K562 (cell line): ENCODE results near the gene OSBPL3. TPM values are rescaled to one million over a fixed set of nuclear protein-coding genes. Genes with fewer than 3 reads are reported as not detected.
A peak's percentile ranks its signal among the peaks of the same experiment; 100 is the strongest.

Experiments used
- ATF6 ChIP-seq: sonication (generic); formaldehyde crosslinking; IDR thresholded peaks from 2 replicates; pipeline ENCODE4 v1.4.0; 2020; ENCODE audit warnings: mild to moderate bottlenecking, missing genetic modification reagents
- MAZ ChIP-seq, 2 experiments: fragments of 450-650 bp in 1 of 2; sonication (generic) in 1 of 2; formaldehyde crosslinking; IDR thresholded peaks in 1 of 2; conservative IDR thresholded peaks in 1 of 2; 2 replicates each; pipeline versions ENCODE4 v1.4.0 to v1.5.0; 2020; ENCODE audit warnings: mild to moderate bottlenecking in 1 of 2, missing genetic modification reagents in 1 of 2
- RAD21 ChIP-seq, 2 experiments: fragments of 250-450 bp in 1 of 2; fragments of 450-650 bp in 1 of 2; sonication (Bioruptor Pico) in 1 of 2; formaldehyde crosslinking in 1 of 2; IDR thresholded peaks in 1 of 2; conservative IDR thresholded peaks in 1 of 2; 2 replicates each; pipeline versions ENCODE4 v1.4.0 to v1.8.0; 2020 to 2022; ENCODE audit warnings: mild to moderate bottlenecking in 2 of 2, moderate library complexity in 1 of 2
- REST ChIP-seq, 2 experiments: fragments of 450-650 bp; formaldehyde crosslinking in 1 of 2; IDR thresholded peaks; 2 replicates each; pipeline versions ENCODE4 v1.4.0 to v1.6.1; 2014 to 2020; ENCODE audit warnings: mild to moderate bottlenecking in 2 of 2, borderline replicate concordance in 1 of 2, low read depth in 1 of 2
- ZZZ3 ChIP-seq: fragments of 450-650 bp; IDR thresholded peaks from 2 replicates; pipeline ENCODE4 v1.6.1; 2016; ENCODE audit warnings: antibody characterized with exemption, mild to moderate bottlenecking, moderate library complexity
- polyA plus RNA-seq, 8 experiments: library from polyadenylated mRNA; depleted of rRNA in 4 of 8; stranded (reverse) in 5 of 8; unstranded in 3 of 8; fragments of >200 nt; fragmentation: Nextera tagmentation in 2 of 8; fragmentation: Illumina TruSeq in 1 of 8; extraction: Ambion mirVana in 2 of 8; extraction: Trizol in 1 of 8; gene quantifications; 2 replicates each; pipeline versions ENCODE4 v1.2.1 to v1.2.3, GENCODE V29; 2011 to 2014; ENCODE audit warnings: inconsistent platforms in 1 of 8, missing spikeins in 1 of 8
- total RNA-seq, 7 experiments: library from RNA; depleted of rRNA in 6 of 7; stranded (reverse); fragments of >200 nt in 6 of 7; fragmentation: Illumina TruSeq in 2 of 7; extraction: Trizol in 2 of 7; gene quantifications; 2 replicates each; pipeline versions ENCODE4 v1.2.1 to v1.2.3, GENCODE V29; 2011 to 2021; ENCODE audit warnings: low replicate concordance in 1 of 7

The OSBPL3 gene
- total and polyA plus RNA-seq, 9 of the 15 experiments (the other 6 are each of a cell fraction or from before 2014, with no cell fraction given): 4.8 to 37.2 (median 26.5) TPM

- no peak for TF ChIP-seq ATF6
- TF ChIP-seq MAZ (CRISPR knock-in tag; conservative IDR thresholded peaks at IDR 0.05 in 1 of 2, IDR thresholded peaks at IDR 0.05 in 1 of 2): 0 out of 4 replicates have a peak, but pooled peaks of 1 of the 2 experiments have one; percentile 26
- no peak for TF ChIP-seq ZZZ3
- peak; percentile 63; the same call in 1 of the 2 replicates for TF ChIP-seq REST (IDR thresholded peaks at IDR 0.05; ENCODE audit: borderline replicate concordance)
- no peak for TF ChIP-seq REST (CRISPR knock-in tag; IDR thresholded peaks at IDR 0.05; ENCODE audit: low read depth)
- TF ChIP-seq RAD21 (CRISPR knock-in tag; conservative IDR thresholded peaks at IDR 0.05 in 1 of 2, IDR thresholded peaks at IDR 0.05 in 1 of 2): peak; percentile 50 to 67
Observed at GRCh38 chr7:24894429-24895221, 85.4 kb downstream of the OSBPL3 start (continued).
